Natural killer cell treated with Interleukin-12 subunit alpha and Interleukin-12 subunit beta and Interleukin-15 and Interleukin-18, amount 100 ng/mL, for 72 hours (primary cell): ENCODE data around the gene STEAP3. TPM values are rescaled to one million over a fixed set of nuclear protein-coding genes. Genes with fewer than 3 reads are reported as not detected.

Source experiments
- ATAC-seq, 2 donors: fragments of 150-1000 bp; cut with Tn5 transposase in 1 of 2; sonication (Bioruptor Pico), chemical (Tn5 transposase) in 1 of 2; 2 replicates each; pipeline ENCODE4 v1.10.0; 2021
- DNase-seq: peaks from one replicate; pipeline ENCODE4 v3.0.0; 2022; ENCODE audit warnings: low spot score
- H3K27ac Mint-ChIP-seq, 2 donors: 1 replicate in 1 of 2; 2 replicates in 1 of 2; pipeline ENCODE4 v1.8.0; 2022; ENCODE audit warnings: mixed read lengths in 2 of 2, mild to moderate bottlenecking in 1 of 2, moderate library complexity in 1 of 2
- H3K27me3 Mint-ChIP-seq, 2 donors: 1 replicate in 1 of 2; 2 replicates in 1 of 2; pipeline ENCODE4 v1.8.0; 2022; ENCODE audit warnings: mixed read lengths in 2 of 2
- H3K36me3 Mint-ChIP-seq: one replicate; pipeline ENCODE4 v1.8.0; 2022; ENCODE audit warnings: mixed read lengths
- H3K4me1 Mint-ChIP-seq, 2 donors: 1 replicate in 1 of 2; 2 replicates in 1 of 2; pipeline ENCODE4 v1.8.0; 2022; ENCODE audit warnings: low read depth in 2 of 2, mixed read lengths in 2 of 2, mild to moderate bottlenecking in 1 of 2
- H3K4me3 Mint-ChIP-seq: one replicate; pipeline ENCODE4 v1.8.0; 2022; ENCODE audit warnings: mixed read lengths
- H3K9me3 Mint-ChIP-seq: 2 replicates; pipeline ENCODE4 v1.8.0; 2022; ENCODE audit warnings: mixed read lengths
- total RNA-seq, 2 donors: library from RNA; stranded (reverse); gene quantifications; one replicate each; pipeline ENCODE4 v1.2.3, GENCODE V29; 2022

Gene STEAP3, protein sequence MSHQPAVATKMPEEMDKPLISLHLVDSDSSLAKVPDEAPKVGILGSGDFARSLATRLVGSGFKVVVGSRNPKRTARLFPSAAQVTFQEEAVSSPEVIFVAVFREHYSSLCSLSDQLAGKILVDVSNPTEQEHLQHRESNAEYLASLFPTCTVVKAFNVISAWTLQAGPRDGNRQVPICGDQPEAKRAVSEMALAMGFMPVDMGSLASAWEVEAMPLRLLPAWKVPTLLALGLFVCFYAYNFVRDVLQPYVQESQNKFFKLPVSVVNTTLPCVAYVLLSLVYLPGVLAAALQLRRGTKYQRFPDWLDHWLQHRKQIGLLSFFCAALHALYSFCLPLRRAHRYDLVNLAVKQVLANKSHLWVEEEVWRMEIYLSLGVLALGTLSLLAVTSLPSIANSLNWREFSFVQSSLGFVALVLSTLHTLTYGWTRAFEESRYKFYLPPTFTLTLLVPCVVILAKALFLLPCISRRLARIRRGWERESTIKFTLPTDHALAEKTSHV
- 1 to 10 TPM; 1.3 to 2.3 TPM for total RNA-seq

DNA sequence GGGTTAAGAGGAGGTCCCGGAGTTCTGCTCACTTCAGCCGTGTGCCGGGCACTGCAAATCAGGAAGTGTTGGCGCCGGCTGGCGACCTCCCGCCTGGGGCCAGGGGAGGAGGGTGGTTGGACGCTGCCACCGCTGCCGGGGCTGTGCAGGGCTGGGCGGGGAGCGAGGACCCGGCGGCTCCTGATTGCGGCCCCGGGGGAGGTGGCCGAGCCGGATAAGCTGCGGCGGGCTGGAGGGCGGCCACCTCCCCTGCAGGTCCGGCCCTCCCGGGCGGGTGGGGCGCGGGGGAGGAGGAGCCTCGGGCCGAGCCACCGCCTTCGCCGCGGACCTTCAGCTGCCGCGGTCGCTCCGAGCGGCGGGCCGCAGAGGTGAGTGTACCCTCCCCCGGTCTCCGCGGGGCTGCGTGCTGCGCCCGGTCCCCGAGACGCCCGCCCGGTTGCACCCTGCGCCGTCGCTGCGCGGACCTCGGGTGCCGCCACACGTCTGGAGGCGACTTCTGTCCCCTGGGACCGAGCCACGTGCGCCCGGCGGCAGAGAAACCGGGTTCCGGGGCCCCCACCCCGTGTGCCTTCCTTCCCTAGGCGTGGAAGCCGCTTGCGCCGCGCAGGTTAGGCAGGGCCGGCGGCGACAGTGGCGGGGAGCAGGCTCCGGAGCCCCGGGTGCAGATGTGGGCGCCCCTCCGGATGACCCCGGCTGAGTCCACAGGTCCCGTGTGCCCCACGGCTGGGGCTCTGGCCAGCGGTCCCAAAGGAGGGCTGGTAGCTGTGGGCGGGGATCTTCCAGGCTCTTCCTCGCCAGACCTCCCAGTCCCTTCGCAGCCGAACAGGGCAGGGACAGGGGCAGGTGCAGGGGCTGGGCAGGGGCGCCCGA lies at the start of gene STEAP3:
STEAP3 (plus strand) TSS at position 314 of the 870 bp plus-strand sequence. CDS start 7,179 bp downstream, outside the sequence.
- Mint-ChIP-seq H3K36me3 (no peaks in the 10 kb centered on the region), H3K9me3 (no peaks in the 10 kb centered on the region)

DNA sequence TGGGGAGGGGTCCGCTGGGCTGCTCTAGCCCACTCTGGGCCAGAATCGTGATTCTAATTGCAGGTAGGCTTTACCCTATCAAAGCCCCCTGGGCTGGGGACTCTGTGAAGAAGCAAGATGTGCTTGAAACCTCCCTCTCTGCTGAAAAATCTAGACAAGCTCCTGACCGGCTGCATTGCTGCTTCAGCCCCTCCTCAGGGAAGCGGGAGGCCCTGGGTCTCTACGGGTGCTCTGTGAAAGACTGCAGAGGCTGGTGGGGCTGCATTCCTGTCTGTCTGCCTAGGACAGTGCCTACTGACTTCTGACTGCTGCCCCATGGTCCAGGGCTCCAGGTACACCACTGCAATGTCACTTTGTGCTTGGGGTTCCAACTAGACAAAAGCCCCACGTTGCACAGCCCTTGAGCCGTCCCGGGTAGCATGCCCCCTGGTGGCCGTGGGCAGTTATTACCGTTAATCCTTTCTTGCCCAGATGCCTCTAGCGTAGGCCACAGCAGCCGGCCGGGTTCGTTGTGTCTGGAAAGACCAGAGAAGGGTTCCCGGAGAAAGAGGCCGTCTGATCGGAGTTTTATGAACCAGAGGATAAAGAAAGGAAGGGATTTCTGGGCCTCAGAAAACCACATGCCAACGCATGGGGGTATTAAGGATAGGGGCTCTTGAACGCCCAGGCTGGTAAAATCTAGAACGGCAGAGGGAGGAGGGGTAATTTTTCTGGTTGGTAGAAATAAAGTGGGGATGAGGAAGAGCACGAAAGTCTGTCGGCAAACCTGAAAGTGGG lies 49.2 kb upstream of the STEAP3 start:
- Mint-ChIP-seq H3K9me3 (no peaks in the 10 kb centered on the region), H3K27me3 (no peaks in the 10 kb centered on the region), H3K27ac (no peak overlapping the region), H3K4me1 (no peaks in the 10 kb centered on the region), H3K36me3 (no peaks in the 10 kb centered on the region), H3K4me3 (no peak overlapping the region)
- ATAC-seq, result peak; percentile 48 to 51
- peak; percentile 69 for DNase-seq

More for the DNA sequence above, at the start of gene STEAP3:
- peak within 1 kb of the TSS; percentile 41 for H3K4me3 Mint-ChIP-seq
- H3K27ac Mint-ChIP-seq, result no peak within 1 kb of the TSS
- DNase-seq (peak; percentile 77), ATAC-seq (peak; percentile 85 to 93)
- no peaks in the 10 kb centered on the region for H3K4me1 Mint-ChIP-seq
- no peaks in the 10 kb centered on the region for H3K27me3 Mint-ChIP-seq

DNA sequence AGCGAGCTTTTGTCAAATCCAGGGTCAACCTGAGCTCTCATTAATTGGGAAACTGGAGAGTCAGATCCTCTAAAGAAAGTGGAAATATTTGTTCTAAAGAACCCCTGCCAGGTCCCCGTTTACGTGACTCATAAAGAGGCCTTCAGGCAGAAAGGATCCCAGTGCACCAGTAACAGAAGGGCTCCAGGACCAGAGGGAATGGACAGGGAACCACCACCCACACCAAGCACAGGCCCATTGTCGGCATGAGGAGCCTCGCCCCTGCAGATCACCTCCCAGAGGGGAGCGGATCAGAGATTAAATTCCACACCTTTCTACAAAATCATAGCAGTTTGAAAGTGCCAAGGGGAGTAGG lies 48.7 kb upstream of the STEAP3 start:
- no peak overlapping the region for H3K4me3 Mint-ChIP-seq
- no peaks in the 10 kb centered on the region for H3K27me3 Mint-ChIP-seq
- no peaks in the 10 kb centered on the region for H3K36me3 Mint-ChIP-seq
- no peaks in the 10 kb centered on the region for H3K9me3 Mint-ChIP-seq
- DNase-seq (no peak), ATAC-seq (no peak)
- H3K27ac Mint-ChIP-seq, result no peak overlapping the region
- H3K4me1 Mint-ChIP-seq, result no peaks in the 10 kb centered on the region

DNA sequence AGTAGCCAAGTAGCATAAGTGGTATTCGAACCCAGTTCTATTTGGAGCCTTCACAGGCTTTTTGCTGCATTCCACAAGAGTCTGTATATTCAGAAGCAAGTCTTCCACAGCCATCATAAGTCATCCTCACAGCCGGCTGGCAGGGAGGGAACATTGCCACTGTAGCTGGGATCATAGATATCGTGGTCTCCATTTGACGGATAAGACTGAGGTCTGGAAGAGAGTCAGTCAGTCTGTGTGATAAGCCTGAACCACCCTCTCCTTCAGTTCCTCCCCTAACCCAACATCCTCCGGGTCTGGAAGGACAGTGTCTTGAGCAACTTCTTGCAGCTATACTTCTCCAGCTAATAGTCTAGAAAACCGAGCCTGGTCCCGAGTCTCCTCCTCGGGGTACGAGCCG lies 48.1 kb upstream of the STEAP3 start:
- H3K4me1 Mint-ChIP-seq, result no peaks in the 10 kb centered on the region

DNA sequence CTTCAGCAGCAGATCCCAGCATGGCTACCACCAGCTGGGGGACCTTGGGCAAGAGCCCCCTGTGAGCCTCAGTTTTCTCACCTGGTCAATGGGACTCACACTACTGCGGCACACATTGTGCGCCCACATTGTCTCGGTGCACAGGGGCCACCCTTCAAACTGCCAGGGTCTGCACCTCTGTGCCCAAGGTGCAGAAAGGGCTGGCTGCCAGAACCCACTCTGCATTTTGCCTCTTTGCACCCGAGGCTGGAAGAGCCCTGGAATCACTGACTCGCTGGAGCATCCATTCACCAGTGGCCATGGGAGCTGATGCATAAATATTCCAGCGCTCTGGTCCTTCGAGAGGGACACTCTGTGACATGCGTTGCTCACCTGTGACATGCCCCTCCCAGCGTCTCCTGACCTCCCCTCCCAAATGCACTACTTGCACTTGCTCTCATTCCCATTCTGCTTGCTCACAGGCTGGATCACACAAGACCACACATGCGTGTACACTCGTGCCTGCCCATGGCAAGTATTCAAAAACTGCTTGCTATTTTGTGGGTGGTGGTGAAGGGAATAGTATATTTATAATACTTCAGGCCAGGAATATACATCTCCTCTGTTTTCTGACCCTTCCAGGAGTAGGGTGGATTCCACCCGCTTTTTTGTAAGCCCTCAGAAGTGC lies 46.3 kb upstream of the STEAP3 start:
- H3K4me3 Mint-ChIP-seq, result no peak overlapping the region
- DNase-seq (no peak), ATAC-seq (no peak)
- H3K9me3 Mint-ChIP-seq, result no peaks in the 10 kb centered on the region
- H3K4me1 Mint-ChIP-seq, result no peaks in the 10 kb centered on the region
- H3K36me3 Mint-ChIP-seq, result no peaks in the 10 kb centered on the region
- no peaks in the 10 kb centered on the region for H3K27me3 Mint-ChIP-seq
- no peak overlapping the region for H3K27ac Mint-ChIP-seq

More for the DNA sequence above, 48.1 kb upstream of the STEAP3 start:
- no peak overlapping the region for H3K4me3 Mint-ChIP-seq
- DNase-seq, result peak; percentile 29
- no peaks in the 10 kb centered on the region for H3K27me3 Mint-ChIP-seq
- no peaks in the 10 kb centered on the region for H3K9me3 Mint-ChIP-seq
- no peak overlapping the region for H3K27ac Mint-ChIP-seq
- no peak for ATAC-seq
- H3K36me3 Mint-ChIP-seq, result no peaks in the 10 kb centered on the region

DNA sequence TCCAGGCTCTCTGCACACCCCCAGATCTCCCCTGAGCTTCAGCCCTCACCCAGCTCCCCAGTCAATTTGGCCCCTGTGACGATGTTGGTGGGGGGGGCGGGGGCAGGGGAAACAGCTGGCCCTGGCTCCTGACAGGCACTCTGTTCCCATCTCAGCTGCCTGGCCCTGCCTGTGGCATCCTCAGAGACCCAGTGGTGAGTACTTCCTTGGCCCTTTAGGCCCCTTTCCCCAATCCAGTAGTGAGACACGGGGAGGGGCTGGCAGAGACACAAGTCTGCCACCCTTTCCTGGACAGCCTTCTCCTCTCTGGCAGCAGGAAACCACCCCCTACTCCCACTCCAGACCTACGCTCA lies 45.8 kb upstream of the STEAP3 start:
- Mint-ChIP-seq H3K27ac (no peak overlapping the region), H3K9me3 (no peaks in the 10 kb centered on the region), H3K4me1 (no peaks in the 10 kb centered on the region), H3K36me3 (no peaks in the 10 kb centered on the region), H3K27me3 (no peaks in the 10 kb centered on the region), H3K4me3 (no peak overlapping the region)
- DNase-seq (no peak), ATAC-seq (no peak)

DNA sequence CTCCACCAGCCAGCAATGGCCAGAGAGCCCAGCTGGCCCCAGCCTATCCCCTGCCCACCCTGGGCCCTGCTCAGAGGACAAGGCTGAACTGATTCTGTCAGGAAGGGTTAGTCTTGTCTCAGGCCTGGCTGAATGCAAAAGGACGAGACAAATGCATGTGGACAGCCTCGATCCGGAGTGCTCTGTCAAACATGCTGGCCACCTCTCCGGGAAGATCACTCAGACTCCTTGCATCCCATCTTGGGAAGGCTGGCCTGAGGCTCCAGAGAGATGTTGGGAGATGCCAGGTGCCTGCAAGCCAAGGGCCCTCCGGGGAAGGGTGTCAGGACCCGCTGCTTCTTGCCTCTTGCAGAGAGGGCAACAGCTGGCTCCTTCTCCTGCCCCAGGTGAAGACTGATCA lies 44.9 kb upstream of the STEAP3 start:
- Mint-ChIP-seq H3K4me1 (no peaks in the 10 kb centered on the region), H3K36me3 (no peaks in the 10 kb centered on the region), H3K9me3 (no peaks in the 10 kb centered on the region), H3K27ac (no peak overlapping the region), H3K4me3 (no peak overlapping the region), H3K27me3 (no peaks in the 10 kb centered on the region)
- DNase-seq (no peak), ATAC-seq (no peak)

DNA sequence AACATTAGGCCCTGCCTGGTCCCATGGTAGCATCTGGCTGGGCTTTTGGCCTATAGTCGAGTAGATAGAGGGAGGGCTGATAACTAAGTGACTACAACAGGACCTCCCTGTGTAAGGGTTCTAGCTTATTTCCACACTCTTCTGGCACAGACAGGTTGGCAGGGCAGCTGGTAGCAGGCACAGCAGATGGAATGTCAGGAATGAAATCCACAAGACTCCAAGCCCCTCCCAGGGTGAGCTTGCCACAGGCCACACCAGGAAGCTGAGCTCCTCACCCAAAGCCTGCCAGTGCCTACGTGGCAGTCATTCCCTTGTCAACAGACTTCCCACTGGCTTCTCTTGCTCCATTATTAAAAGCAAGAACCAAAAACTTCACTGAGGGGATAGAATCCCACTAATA lies 44.4 kb upstream of the STEAP3 start:
- DNase-seq (no peak), ATAC-seq (no peak)
- no peaks in the 10 kb centered on the region for H3K36me3 Mint-ChIP-seq
- H3K4me1 Mint-ChIP-seq, result no peaks in the 10 kb centered on the region
- no peak overlapping the region for H3K27ac Mint-ChIP-seq
- H3K27me3 Mint-ChIP-seq, result peaks cover 0 to 3% of the 10 kb centered on the region in 2 donors
- no peaks in the 10 kb centered on the region for H3K9me3 Mint-ChIP-seq
- no peak overlapping the region for H3K4me3 Mint-ChIP-seq

DNA sequence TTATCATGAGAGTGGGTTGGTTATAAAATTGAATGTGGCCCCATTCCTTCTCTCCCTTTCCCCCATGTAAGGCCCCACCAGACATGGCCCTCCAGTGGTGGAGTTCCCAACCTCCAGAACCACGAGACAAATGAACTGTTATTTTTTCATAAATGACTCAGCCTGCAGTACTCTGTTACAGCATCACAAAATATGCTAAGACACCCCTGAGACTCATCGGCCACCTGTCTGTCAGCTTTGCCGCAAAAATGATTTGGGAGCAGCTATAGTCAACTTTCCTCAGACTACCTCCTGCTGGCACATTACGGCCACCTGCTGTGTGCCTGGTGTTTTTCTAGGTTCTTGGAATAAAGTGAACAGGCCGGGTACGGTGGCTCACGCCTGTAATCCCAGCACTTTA lies 43.6 kb upstream of the STEAP3 start:
- ATAC-seq (no peak), DNase-seq (no peak)
- Mint-ChIP-seq H3K4me1 (no peaks in the 10 kb centered on the region), H3K27me3 (peaks cover 0 to 8% of the 10 kb centered on the region in 2 donors), H3K36me3 (no peaks in the 10 kb centered on the region), H3K4me3 (no peak overlapping the region), H3K9me3 (no peaks in the 10 kb centered on the region), H3K27ac (no peak overlapping the region)

DNA sequence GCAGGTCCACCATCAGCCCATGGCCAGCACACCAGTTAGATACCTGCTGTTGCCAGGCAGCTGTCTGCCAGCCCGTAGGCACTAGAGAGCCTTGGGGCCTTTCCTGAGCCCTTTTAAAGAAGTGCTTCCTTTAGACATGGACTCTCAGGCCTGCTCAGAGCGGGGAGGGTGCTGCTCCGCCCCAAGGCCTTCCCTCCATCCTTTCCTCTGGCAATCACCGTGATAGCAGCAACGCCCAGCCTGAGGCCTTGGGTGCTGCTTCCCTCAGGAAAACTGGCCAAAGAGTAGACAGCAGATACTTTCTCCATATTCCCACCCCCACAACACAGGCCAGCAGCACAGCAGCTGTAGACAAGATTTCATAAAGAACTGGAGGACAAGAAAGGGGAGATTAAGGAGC lies 42.7 kb upstream of the STEAP3 start:
- DNase-seq, result no peak
- no peak for ATAC-seq
- Mint-ChIP-seq H3K27ac (no peak overlapping the region), H3K36me3 (no peaks in the 10 kb centered on the region), H3K4me3 (no peak overlapping the region), H3K4me1 (no peaks in the 10 kb centered on the region), H3K27me3 (peaks cover 0 to 8% of the 10 kb centered on the region in 2 donors), H3K9me3 (no peaks in the 10 kb centered on the region)

DNA sequence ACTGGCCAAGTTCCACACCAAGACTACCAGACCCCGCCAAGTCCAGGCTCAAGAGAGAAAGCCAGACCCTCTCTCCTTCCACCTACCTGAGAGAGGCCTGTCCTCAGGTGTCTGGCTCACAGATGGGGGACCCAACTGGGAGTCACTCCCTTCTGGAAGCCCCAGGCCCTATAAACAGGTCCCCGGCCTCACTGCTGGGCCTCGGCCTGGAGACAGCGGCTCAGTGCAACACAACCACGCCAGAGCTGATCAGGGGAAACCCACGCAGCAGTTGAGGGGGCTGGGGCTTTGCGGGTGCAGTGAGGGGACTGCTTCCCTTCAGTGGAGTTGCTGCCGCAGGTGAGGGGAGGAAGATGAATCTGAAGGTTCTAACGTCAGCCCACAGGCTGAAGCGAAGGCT lies 42.2 kb upstream of the STEAP3 start:
- no peak overlapping the region for H3K4me3 Mint-ChIP-seq
- H3K4me1 Mint-ChIP-seq, result no peaks in the 10 kb centered on the region
- DNase-seq (peak; percentile 54), ATAC-seq (no peak)
- H3K9me3 Mint-ChIP-seq, result no peaks in the 10 kb centered on the region
- no peak overlapping the region for H3K27ac Mint-ChIP-seq
- H3K36me3 Mint-ChIP-seq, result no peaks in the 10 kb centered on the region
- peaks cover 0 to 8% of the 10 kb centered on the region in 2 donors for H3K27me3 Mint-ChIP-seq

DNA sequence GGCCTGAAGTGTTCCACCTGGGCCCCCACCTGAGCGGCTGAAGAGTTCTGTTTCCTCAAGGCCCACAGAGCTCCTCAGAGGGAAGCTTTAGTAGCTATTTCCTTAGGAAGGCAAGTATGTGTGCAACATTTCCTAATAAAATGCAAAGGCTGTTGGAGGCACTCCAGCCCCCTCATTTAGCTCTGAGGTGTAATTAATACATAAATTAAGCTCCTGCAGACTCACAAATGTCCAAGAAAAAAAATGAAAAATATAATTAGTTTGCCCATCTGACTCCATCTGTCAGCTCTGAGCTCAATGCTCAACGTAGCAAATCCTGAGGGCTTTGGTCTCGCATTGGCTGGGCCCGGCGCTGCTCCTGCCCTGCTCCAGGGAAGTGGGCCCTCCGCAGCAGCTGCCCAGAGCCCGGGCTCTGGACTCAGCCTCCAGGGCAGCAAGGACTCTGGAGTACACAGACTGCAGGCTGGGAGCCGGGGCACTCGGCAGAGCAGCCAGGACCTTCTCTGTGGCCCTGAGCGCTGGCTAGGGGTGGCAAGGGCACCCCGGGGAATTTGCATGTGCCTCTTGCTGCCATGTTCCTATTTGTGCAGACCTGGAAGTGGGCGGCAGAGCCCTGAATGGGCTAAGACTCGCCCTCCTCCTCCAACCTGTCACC lies 41.7 kb upstream of the STEAP3 start:
- no peaks in the 10 kb centered on the region for H3K36me3 Mint-ChIP-seq
- no peak overlapping the region for H3K27ac Mint-ChIP-seq
- H3K4me1 Mint-ChIP-seq, result no peaks in the 10 kb centered on the region
- H3K27me3 Mint-ChIP-seq, result peaks cover 0 to 8% of the 10 kb centered on the region in 2 donors
- no peak for ATAC-seq
- DNase-seq, result peak; percentile 34
- no peak overlapping the region for H3K4me3 Mint-ChIP-seq
- no peaks in the 10 kb centered on the region for H3K9me3 Mint-ChIP-seq

DNA sequence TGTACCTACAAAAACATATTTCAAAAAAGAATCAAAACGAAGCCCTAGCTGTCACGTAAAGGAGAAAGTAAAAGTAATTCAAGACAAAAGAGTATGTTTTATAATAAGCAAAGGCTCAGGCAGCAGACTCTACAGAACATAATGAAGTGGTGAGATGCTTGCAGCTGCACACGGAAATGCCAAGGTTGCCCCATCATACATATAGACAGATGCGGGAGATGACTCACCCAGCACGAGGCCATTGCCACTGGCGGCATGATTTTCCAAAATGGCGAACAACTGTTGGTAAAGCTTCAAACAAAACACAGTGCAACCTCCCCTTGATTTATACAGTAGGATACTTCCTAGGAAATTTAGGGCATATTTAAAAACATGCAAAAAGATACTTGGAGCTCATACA lies 39.1 kb upstream of the STEAP3 start:
- no peaks in the 10 kb centered on the region for H3K9me3 Mint-ChIP-seq
- DNase-seq, result no peak
- no peak overlapping the region for H3K4me3 Mint-ChIP-seq
- H3K27ac Mint-ChIP-seq, result no peak overlapping the region
- H3K27me3 Mint-ChIP-seq, result peaks cover 0 to 8% of the 10 kb centered on the region in 2 donors
- H3K36me3 Mint-ChIP-seq, result no peaks in the 10 kb centered on the region
- no peak for ATAC-seq
- no peaks in the 10 kb centered on the region for H3K4me1 Mint-ChIP-seq
